Measurements from ENCODE around the gene METRNL.

GRCh38 chr17:83036193-83036592 lies 43.2 kb upstream of the METRNL start:
- TF ChIP-seq CTCF (IDR thresholded peaks at IDR 0.05; ENCODE audit: insufficient read depth, low read length, poor library complexity, severe bottlenecking) (no peak), EZH2phosphoT487 (conservative IDR thresholded peaks at IDR 0.05; ENCODE audit: low read length) (no peak)

All from SU-DHL-6 (cell line).